ENCODE results near the gene TFF3.

The TFF3 gene

DNA sequence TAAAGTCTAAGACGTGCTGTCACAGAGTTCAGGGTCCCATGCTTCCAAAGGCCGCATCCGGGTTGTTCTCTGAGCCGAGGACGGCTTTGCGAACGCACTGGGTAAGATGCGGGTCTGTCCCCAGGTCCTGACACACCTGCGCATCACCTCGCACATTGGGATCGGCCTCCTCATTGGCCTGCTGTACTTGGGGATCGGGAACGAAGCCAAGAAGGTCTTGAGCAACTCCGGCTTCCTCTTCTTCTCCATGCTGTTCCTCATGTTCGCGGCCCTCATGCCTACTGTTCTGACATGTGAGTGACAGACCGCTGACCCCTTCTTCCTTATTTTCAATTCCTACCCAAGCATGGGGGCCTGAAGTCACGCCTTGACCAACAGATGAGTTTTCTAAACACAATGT, 25.3 kb downstream of the TFF3 start:
- Histone ChIP-seq H3K4me1 (ENCODE audit: control insufficient read depth, insufficient read depth, low read length) (no peaks in the 10 kb centered on the region), H3K4me3 (ENCODE audit: low read depth, low read length) (no peak overlapping the region), H3K9ac (ENCODE audit: low read depth, low read length) (no peak overlapping the region), H3K27me3 (ENCODE audit: control insufficient read depth, insufficient read depth, low read length) (no peaks in the 10 kb centered on the region), H3K36me3 (ENCODE audit: control insufficient read depth, insufficient read depth, low read length) (no peaks in the 10 kb centered on the region), H3K9me3 (ENCODE audit: control insufficient read depth, insufficient read depth, low read length) (no peaks in the 10 kb centered on the region)

DNA sequence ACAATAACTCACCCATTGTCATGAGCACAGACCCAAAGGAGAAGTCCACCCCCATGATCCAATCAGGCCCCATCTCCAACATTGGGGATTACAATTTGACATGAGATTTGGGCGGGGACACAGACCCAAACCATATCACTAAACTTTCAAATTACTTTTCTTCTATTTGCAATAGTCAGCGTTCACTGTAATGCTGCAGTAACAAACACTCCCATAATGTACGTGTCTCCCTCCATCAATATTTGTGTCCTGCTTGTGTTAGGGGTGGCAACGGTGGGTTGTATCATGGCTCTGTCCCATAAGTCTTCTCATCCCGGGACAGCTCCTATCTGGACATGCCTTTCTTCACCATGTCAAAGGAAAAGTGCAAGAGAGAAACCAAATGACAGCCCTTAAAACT, 26.2 kb downstream of the TFF3 start:
- Histone ChIP-seq H3K4me3 (ENCODE audit: low read depth, low read length) (no peak overlapping the region), H3K27me3 (ENCODE audit: control insufficient read depth, insufficient read depth, low read length) (no peaks in the 10 kb centered on the region), H3K36me3 (ENCODE audit: control insufficient read depth, insufficient read depth, low read length) (no peaks in the 10 kb centered on the region), H3K9ac (ENCODE audit: low read depth, low read length) (no peak overlapping the region), H3K4me1 (ENCODE audit: control insufficient read depth, insufficient read depth, low read length) (no peaks in the 10 kb centered on the region), H3K9me3 (ENCODE audit: control insufficient read depth, insufficient read depth, low read length) (no peaks in the 10 kb centered on the region)

DNA sequence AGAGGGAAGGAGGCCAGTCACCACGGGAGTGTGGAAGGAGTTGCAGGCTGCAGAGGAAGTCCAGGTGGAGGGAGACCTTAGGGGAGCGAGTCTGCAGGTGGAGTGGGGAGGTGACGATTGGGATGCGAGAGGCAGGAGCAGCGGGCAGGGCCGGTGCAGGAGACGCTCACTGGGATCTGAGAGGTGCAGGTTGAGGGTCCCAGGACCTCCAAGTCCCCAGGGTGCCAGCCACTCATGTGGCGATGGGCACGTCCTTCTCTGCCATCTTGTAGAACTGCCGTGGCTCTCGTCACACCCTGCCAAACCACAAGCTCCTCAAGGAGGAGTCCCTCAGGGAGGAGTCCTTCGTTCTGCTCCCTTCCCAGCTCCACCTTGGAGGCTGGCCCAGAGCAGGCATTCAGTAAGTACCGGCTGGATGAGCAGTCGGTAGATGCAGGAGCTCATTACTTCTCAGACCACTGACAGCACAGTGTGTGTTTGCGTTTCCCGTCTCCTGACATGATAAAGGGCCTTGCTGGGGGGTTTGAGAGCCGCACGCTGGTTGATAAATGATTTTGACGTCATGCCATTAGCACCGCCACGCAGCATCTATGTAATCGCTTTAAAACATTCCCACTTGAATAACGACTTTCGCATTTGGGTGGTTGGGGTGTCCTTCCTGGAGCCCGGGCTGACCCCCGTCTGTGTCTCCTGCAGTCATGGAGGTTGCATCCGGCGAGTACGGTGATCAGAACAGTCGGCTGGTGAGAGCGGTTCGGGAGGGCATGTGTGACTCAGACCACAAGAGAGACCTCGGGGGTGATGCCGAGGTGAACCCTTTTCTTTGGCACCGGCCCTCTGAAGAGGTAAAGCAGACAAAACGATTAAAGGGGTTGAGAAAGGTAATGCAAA, 27.8 kb downstream of the TFF3 start:
- no peaks in the 10 kb centered on the region for H3K36me3 ChIP-seq (ENCODE audit: control insufficient read depth, insufficient read depth, low read length)
- no peaks in the 10 kb centered on the region for H3K9me3 ChIP-seq (ENCODE audit: control insufficient read depth, insufficient read depth, low read length)
- H3K4me1 ChIP-seq (ENCODE audit: control insufficient read depth, insufficient read depth, low read length), result no peaks in the 10 kb centered on the region
- no peaks in the 10 kb centered on the region for H3K27me3 ChIP-seq (ENCODE audit: control insufficient read depth, insufficient read depth, low read length)
- no peak overlapping the region for H3K4me3 ChIP-seq (ENCODE audit: low read depth, low read length)
- H3K9ac ChIP-seq (ENCODE audit: low read depth, low read length), result no peak overlapping the region

DNA sequence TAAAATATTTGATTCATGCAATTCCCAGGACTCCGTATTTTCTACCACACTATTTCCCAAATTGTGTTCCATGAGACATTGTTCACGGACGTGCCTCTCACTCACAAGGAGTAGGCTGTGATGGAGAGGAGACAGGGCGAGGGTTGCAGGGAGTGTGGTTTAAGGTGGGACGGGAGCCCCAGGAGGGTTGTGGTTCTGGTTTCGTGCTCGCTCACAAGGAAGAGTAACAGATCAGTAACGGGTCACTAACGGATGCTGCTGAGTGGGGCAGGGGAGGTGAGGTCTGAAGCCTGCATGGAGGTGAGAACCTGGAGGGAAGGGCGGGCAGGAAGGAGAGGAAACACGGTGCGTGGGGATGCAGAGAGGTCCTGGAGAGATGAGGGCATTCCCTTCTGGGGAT, 28.8 kb downstream of the TFF3 start:
- no peaks in the 10 kb centered on the region for H3K4me1 ChIP-seq (ENCODE audit: control insufficient read depth, insufficient read depth, low read length)
- no peaks in the 10 kb centered on the region for H3K27me3 ChIP-seq (ENCODE audit: control insufficient read depth, insufficient read depth, low read length)
- no peak overlapping the region for H3K4me3 ChIP-seq (ENCODE audit: low read depth, low read length)
- H3K36me3 ChIP-seq (ENCODE audit: control insufficient read depth, insufficient read depth, low read length), result no peaks in the 10 kb centered on the region
- no peaks in the 10 kb centered on the region for H3K9me3 ChIP-seq (ENCODE audit: control insufficient read depth, insufficient read depth, low read length)
- no peak overlapping the region for H3K9ac ChIP-seq (ENCODE audit: low read depth, low read length)

DNA sequence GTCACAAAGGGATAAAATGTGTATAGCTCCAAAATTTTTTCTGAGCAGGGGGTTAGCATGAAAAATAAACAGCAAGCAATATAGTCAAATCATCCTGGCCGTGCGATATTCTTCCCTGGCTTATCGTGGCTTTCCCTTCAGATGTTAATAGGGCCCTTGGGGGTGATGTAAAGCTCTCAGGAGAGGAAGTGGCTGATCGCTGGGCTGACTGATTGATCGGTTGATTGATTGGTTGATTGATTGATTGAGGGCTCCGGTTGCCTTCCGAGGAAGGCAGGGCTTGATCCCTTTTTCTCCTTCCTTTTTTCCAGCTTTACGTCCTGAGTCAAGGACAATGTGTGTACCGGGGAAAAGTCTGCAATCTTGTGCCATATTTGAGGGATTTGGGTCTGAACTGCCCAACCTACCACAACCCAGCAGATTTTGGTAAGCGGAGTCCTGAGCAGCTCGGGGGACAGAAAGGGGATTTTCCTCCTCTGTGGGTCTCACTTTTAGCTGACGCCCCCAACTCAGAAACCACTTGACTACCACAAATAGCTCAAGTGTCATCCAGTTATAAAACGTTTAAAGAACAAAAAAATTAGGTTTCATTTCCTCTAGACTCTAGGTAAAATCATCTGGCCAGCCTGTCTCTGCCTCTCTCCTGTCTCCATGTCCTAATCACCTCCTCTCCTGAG, 29.5 kb downstream of the TFF3 start:
- H3K4me3 ChIP-seq (ENCODE audit: low read depth, low read length), result no peak overlapping the region
- no peaks in the 10 kb centered on the region for H3K9me3 ChIP-seq (ENCODE audit: control insufficient read depth, insufficient read depth, low read length)
- no peaks in the 10 kb centered on the region for H3K27me3 ChIP-seq (ENCODE audit: control insufficient read depth, insufficient read depth, low read length)
- H3K4me1 ChIP-seq (ENCODE audit: control insufficient read depth, insufficient read depth, low read length), result no peaks in the 10 kb centered on the region
- H3K9ac ChIP-seq (ENCODE audit: low read depth, low read length), result no peak overlapping the region
- H3K36me3 ChIP-seq (ENCODE audit: control insufficient read depth, insufficient read depth, low read length), result no peaks in the 10 kb centered on the region

DNA sequence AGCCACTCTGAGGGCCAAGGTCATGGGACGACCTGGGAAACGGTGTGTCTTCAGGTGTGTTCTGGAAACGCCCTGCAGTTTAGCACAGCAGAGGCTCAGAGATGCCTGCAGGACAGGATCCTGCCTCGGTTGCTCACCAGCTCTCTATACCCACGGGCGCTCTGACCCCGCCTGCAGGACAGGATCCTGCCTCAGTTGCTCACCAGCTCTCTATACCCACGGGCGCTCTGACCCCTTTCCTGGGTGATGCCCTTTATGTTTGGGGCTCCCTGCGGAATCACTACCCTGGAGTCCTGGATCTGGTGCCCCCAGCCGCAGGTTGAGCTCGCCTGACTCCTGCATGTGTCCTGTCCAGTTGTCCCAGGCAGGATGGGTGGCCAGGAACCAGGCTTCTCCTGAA, 32.5 kb downstream of the TFF3 start:
- H3K9me3 ChIP-seq (ENCODE audit: control insufficient read depth, insufficient read depth, low read length), result no peaks in the 10 kb centered on the region
- H3K9ac ChIP-seq (ENCODE audit: low read depth, low read length), result no peak overlapping the region
- no peak overlapping the region for H3K4me3 ChIP-seq (ENCODE audit: low read depth, low read length)
- no peaks in the 10 kb centered on the region for H3K36me3 ChIP-seq (ENCODE audit: control insufficient read depth, insufficient read depth, low read length)
- no peaks in the 10 kb centered on the region for H3K27me3 ChIP-seq (ENCODE audit: control insufficient read depth, insufficient read depth, low read length)
- no peaks in the 10 kb centered on the region for H3K4me1 ChIP-seq (ENCODE audit: control insufficient read depth, insufficient read depth, low read length)

DNA sequence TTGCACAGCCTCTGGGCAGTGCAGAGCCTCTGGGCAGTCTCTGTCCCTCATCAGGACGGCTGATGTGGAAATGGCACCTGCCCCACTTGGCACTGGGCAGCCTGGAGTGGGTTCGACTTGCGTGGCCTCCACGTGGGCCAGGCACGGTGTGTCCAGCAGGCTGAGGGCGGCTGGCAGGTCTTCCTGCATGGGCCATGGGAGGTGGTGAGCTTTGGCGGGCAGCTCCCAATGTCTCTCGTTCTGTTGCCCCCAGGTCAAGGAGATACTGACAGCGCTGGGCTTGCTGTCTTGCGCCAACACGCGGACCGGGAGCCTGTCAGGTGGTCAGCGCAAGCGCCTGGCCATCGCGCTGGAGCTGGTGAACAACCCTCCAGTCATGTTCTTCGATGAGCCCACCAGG, 33.2 kb downstream of the TFF3 start:
- Histone ChIP-seq H3K27me3 (ENCODE audit: control insufficient read depth, insufficient read depth, low read length) (no peaks in the 10 kb centered on the region), H3K9me3 (ENCODE audit: control insufficient read depth, insufficient read depth, low read length) (no peaks in the 10 kb centered on the region), H3K4me3 (ENCODE audit: low read depth, low read length) (no peak overlapping the region), H3K9ac (ENCODE audit: low read depth, low read length) (no peak overlapping the region), H3K4me1 (ENCODE audit: control insufficient read depth, insufficient read depth, low read length) (no peaks in the 10 kb centered on the region), H3K36me3 (ENCODE audit: control insufficient read depth, insufficient read depth, low read length) (no peaks in the 10 kb centered on the region)

DNA sequence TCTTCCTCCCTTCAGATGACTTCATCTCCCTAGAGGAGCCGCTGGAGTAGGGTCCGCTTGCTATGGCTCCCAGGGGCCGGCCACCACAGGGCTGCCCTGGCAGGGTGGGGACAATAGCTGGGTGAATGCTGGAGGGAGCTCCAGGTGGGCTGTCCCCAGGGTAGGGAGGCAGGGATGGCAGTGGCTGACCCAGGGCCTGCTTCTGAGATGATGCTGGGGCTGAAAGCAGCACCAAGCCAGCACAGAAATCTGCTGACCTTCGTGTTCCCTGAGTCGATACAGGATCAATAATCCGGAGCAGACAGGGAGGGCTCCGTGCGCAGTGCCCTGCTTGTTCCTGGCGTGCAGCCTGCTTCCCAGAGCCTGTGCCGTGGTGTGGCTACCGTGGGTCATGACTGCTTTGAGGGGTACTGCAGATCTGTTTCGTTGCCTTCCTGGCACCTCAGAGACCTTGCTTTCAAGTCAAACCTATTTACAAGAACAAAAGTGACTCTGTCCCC, 34.0 kb downstream of the TFF3 start:
- H3K36me3 ChIP-seq (ENCODE audit: control insufficient read depth, insufficient read depth, low read length), result no peaks in the 10 kb centered on the region
- H3K9me3 ChIP-seq (ENCODE audit: control insufficient read depth, insufficient read depth, low read length), result no peaks in the 10 kb centered on the region
- H3K4me1 ChIP-seq (ENCODE audit: control insufficient read depth, insufficient read depth, low read length), result no peaks in the 10 kb centered on the region
- no peaks in the 10 kb centered on the region for H3K27me3 ChIP-seq (ENCODE audit: control insufficient read depth, insufficient read depth, low read length)
- H3K9ac ChIP-seq (ENCODE audit: low read depth, low read length), result no peak overlapping the region
- H3K4me3 ChIP-seq (ENCODE audit: low read depth, low read length), result no peak overlapping the region

DNA sequence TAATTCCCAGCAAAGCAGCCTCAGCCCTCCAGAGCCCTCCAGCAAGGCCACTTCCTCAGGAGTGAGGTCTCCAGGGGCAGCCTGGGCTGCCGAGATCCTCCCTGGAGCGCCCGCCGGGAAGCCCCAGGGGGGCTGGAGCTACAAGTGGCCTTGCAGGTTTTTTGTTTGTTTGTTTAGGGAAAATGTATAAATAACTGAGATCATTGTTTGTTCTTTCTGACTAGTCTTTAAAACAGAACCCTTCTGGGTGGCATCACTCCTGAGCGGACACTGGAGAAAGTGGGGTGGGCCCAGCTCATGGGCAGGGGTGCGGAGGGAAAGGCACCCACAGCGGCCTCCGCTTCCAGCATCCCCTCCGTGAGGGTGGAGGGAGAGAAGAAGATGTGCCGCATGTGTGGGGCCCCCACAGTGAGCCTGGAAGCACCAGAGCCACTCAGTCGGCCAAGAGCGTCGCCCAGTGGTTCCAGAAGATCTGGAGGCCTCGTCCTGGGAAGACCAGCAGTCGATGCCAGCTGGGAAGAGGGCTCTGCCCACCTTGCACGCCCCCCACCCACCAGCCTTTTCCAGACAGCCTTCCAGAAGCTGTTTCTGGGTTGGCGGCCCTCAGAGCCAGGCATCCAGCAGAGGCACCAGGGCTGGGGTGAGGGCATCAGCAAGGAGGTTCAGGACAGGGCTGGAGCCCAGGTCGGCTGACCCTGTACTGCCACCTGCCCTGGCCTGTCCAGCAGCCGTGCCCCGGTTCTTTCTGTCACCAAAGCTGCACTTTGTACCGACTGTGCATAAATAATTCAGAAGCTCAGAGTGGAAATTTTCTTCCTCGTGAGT, 34.6 kb downstream of the TFF3 start:
- Histone ChIP-seq H3K4me3 (ENCODE audit: low read depth, low read length) (no peak overlapping the region), H3K4me1 (ENCODE audit: control insufficient read depth, insufficient read depth, low read length) (no peaks in the 10 kb centered on the region), H3K9me3 (ENCODE audit: control insufficient read depth, insufficient read depth, low read length) (no peaks in the 10 kb centered on the region), H3K27me3 (ENCODE audit: control insufficient read depth, insufficient read depth, low read length) (no peaks in the 10 kb centered on the region), H3K36me3 (ENCODE audit: control insufficient read depth, insufficient read depth, low read length) (no peaks in the 10 kb centered on the region), H3K9ac (ENCODE audit: low read depth, low read length) (no peak overlapping the region)

DNA sequence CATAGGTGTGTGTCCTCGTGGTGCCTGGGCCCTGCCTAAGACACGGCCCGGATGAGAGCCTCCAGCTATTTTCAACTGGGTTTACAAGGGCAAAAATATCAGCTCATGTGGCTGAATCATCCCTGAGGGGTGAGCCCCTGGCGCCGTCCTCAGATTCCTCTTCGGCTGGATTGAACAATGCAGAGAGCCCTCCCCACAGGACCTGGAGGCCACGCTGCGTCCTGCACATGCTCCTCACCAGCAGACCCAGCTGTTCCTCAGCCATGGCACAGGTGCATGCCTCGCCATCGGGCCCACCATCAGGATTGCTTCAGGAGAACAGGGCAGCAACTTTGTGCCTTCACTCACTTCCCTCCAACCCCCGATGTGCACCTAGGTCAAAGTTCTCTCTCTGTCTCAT, 35.3 kb downstream of the TFF3 start:
- Histone ChIP-seq H3K9ac (ENCODE audit: low read depth, low read length) (no peak overlapping the region), H3K4me1 (ENCODE audit: control insufficient read depth, insufficient read depth, low read length) (no peaks in the 10 kb centered on the region), H3K4me3 (ENCODE audit: low read depth, low read length) (no peak overlapping the region), H3K9me3 (ENCODE audit: control insufficient read depth, insufficient read depth, low read length) (no peaks in the 10 kb centered on the region), H3K36me3 (ENCODE audit: control insufficient read depth, insufficient read depth, low read length) (no peaks in the 10 kb centered on the region), H3K27me3 (ENCODE audit: control insufficient read depth, insufficient read depth, low read length) (no peaks in the 10 kb centered on the region)

DNA sequence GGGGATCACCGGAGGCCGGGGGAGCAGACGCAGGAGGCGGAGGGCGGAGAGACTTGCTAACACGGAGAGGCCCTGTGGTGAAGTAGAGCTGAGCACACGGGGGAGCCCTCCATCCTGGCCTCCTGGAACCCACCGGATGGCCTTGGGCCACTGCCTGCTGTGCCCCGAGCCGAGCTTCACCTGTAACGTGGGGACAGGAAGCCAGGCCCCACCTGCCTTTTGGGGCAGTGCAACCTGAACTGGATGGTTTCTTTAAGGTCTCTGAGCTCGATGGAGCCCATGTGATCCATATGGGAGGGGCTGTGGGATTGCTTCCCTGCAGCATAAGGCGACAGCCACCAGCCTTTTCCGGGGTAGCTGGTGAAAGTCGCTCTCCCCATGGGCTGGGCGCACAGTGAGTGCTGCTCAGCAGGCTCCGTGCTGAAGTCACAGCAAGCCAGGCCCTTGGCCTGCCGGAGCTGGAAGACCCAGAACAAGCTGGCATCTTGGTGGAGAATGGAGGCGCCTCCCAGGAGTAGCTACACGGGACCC, 35.8 kb downstream of the TFF3 start:
- H3K9me3 ChIP-seq (ENCODE audit: control insufficient read depth, insufficient read depth, low read length), result no peaks in the 10 kb centered on the region
- H3K4me1 ChIP-seq (ENCODE audit: control insufficient read depth, insufficient read depth, low read length), result no peaks in the 10 kb centered on the region
- no peak overlapping the region for H3K4me3 ChIP-seq (ENCODE audit: low read depth, low read length)
- H3K27me3 ChIP-seq (ENCODE audit: control insufficient read depth, insufficient read depth, low read length), result no peaks in the 10 kb centered on the region
- H3K36me3 ChIP-seq (ENCODE audit: control insufficient read depth, insufficient read depth, low read length), result no peaks in the 10 kb centered on the region
- H3K9ac ChIP-seq (ENCODE audit: low read depth, low read length), result no peak overlapping the region
